GM18517 (cell line): Measurements from ENCODE around the gene DPM3.
"Not testable (repeated sequence)": the region's sequence is repeated elsewhere in the genome, so short reads cannot be mapped to it uniquely, and the experiment has no call there.

Experiments
- ATAC-seq: cut with Tn5 transposase; IDR thresholded peaks from one replicate; pipeline ENCODE4 v1.9.1; 2021; ENCODE audit warnings: mild to moderate bottlenecking, moderate library complexity; ENCODE audit not compliant: unreplicated experiment

Gene DPM3

DNA sequence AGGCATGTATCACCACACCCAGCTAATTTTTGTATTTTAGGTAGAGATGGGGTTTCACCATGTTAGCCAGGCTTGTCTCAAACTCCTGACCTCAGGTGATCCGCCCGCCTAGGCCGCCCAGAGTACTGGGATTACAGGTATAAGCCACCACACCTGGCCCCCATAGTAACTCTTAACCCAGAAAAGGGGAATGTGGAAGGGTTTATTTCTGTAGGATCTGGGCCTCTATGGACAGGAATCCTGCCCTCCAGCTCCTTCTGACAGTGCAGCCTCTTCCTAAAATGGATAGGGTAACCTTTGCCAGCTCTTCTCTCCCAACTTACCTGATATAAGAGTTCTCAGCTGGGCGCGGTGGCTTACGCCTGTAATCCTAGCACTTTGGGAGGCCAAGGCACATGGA lies 22.3 kb upstream of the DPM3 start:
- not testable (repeated sequence) for ATAC-seq

DNA sequence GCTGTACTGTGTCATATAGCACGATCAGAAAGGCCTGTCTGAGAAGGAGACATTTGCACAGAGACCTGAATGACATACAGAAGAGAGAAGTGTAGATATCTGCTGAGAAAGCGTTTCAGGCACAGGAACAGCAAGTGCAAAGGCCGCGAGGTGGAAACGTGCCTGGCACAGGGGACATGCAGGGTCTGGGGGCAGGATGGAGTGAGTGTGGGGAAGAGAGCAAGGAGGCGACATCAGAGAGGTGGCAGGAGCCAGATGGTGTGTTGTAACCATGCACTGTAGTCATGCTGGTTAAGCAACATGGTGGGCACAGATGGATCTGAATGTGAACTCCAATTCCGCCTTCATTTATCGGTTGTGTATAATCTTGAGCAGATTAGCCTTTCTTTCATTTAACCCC lies 19.8 kb upstream of the DPM3 start:
- ATAC-seq: no peak

DNA sequence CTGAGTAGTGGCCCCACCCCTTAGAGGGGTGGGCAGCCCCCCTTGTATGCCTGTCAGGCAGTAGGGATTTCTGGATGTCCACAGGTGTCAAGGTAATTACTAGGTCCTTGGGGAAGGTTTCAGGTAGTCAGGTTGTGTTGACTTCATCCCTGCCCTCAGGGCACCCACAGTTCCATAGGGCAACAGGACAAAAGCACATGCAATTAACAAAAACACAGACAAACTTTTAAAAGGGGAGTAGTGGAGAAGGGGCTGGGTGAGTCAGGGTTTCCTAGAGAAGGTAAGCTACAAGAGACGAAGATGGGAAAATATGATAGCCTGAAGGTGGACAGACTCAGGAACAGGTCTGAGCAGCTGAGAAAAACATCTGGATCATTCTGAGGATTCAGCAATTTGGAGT lies 18.7 kb upstream of the DPM3 start:
- ATAC-seq: no peak

DNA sequence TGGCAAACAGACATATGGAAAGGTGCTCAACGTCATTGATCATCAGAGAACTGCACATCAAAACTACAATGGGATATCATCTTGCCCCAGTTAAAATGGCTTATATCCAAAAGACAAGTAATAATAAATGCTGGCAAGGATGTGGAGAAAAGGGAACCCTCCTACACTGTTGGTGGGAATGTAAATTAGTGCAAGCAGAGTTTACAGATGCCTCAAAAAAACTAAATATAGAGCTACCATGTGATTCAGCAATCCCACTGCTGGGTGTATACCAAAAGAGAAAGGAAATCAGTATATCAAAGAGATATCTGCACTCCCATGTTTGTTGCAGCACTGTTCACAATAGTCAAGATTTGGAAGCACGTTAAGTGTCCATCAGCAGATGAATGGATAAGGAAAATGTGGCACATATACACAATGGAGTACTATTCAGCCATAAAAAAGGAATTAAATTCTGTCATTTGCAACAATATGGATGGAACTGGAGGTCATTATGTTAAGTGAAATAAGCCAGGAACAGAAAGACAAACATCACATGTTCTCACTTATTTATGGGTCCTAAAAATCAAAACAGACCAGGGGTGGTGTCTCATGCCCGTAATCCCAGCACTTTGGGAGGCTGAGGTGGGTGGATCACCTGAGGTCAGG lies 15.8 kb upstream of the DPM3 start:
- not testable (repeated sequence) for ATAC-seq

DNA sequence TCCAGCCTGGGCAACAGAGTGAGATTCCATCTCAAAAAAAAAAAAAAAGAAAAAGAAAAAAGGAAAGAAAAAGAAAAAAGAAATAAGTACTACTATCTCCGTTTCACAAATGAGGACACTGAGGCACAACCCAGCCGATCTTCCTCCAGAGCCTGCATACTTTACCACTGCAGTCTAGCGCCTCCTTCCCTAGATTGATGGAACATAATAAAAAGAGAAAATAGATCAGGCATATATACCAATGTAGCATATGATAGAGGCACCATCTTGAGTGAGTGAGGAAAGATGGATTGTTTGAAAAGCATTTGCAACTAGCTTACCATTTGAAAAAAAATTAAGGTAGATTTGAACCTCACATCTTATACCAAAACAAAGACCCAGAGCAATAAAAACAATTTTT lies 5.2 kb upstream of the DPM3 start:
- no peak for ATAC-seq

DNA sequence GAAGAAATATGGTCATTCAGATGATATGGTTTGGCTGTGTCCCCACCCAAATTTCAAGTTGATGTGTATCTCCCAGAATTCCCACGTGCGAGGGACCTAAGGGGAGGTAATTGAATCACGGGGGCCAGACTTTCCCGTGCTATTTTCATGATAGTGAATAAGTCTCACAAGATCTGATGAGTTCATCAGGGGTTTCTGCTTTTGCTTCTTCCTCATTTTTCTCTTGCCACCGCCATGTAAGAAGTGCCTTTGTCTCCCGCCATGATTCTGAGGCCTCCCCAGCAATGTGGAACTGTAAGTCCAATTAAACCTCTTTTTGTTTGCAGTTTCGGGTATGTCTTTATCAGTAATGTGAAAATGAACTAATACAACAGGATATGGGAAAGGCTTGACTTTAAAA lies 1.4 kb upstream of the DPM3 start:
- no peak for ATAC-seq

DNA sequence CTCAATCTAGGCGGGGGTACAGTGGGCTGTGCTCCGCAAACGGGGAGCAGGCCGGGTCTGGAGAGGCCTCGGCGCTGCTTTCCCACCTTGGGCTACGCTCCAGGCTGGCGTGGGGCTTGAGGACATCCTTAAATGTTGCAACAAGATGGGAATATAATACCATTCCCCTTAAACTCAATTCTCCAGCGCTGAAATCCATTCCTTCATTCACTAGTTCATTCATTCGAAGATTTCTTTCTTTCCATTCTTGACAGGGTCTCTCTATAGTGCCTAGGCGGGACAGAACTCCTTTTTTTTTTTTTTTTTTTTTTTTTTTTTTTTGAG lies 261 bp upstream of the DPM3 start:
- no peak for ATAC-seq

DNA sequence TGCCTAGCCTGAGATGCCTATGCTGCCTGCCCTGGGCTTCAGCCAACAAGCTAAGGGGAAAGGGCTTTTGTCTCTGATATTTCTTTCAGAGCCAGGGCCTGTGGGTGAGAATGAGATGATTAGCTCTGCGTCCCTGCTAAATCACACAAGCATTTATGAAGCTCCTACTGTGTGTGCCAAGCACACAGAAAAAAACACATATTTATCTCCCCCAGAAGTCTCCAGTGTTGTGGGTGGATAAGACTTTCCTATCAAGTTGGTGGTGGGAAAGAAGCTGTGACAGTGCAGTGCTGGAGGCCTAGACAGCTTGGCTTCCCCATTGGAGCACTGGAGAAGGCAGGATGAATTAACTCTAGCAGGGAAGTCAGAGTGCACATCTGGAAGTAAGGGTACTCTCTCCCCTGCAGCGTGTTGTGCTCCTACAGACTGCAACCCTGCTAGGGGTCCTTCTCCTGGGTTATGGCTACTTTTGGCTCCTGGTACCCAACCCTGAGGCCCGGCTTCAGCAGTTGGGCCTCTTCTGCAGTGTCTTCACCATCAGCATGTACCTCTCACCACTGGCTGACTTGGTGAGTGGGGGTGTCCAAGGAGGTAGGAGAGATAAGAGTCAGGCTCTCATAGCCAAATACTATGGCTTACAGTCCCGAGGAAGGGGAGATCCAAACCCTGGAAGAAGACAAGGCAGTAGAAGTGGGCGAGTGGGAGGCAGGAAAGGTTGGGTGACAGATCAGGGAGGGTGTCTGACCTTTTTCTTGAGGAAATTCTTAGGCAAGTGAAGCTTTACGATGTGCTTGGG lies 3.0 kb downstream of the DPM3 start:
- ATAC-seq: no peak

DNA sequence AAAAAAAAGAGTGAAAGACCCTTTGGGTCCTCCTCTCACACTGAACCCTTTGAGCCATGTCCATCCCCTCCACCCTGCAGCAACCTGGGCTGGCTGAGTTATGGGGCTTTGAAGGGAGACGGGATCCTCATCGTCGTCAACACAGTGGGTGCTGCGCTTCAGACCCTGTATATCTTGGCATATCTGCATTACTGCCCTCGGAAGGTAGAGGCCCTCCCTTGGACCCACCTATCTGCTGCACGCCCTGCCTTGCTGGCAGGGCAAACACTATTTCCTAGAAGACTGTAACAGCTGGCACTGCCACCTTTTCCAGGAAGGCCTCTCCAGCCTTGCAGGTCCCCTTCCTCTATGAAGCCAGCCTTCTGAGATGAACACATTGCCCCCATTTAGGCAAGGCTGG lies 3.6 kb downstream of the DPM3 start:
- ATAC-seq: no peak

DNA sequence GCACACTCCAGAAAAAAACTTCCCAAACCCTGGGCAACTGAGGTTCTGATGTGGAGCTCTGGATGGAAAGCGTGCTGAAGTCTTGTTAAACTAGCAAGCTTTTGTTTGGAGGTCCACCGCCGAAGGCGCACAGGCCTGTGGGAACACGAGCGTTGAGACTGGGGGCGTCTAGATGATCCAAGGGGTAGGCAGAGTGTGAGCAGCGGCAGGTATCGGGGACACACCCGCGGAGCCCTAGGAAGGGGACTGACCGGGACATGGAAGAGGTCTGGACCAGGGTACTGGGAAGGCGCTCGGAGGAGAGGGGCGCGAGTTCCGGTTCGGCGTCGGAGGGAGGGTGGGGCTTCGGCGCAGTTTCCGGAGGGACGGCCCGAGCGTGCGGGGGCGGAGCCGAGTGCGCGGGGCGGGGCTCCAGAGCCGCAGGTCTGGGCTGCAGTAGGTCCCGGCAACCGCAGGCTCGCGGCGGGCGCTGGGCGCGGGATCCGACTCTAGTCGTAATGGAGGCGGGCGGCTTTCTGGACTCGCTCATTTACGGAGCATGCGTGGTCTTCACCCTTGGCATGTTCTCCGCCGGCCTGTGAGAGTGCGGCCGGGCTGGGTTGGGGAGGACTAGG lies 4.8 kb downstream of the DPM3 start, which contains the start of gene SLC50A1:
Gene SLC50A1, plus strand, starts transcription at position 438 of the 614 bp plus-strand sequence. Its CDS starts 60 bp downstream, at position 498.
- peak; percentile 49 for ATAC-seq

DNA sequence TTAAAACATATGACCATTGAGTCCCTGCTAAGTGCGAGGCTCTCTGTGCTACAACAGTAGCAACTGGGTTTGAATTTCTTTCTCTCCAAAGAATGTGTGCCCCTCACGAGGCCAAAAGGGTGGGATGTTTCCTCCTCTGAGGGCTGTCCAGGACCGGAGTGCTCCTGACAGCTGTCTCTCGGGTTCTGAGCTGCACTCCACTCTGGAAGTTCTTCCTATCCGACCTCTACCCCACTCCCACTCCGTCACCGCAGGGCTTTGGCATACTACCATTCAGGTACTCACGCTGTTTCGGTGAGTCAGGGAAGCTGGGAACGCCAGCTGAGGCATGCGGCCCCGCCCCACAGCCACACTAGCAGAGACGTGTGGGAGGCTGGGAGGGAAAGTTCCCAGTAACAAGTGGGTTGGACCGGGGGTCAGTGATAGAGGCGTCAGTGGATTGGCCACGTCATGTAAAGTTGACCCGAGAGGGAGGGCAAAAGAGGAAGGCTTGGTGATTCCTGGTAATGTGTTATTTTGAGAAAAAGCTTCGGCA lies 5.4 kb downstream of the DPM3 start:
- ATAC-seq: no peak

DNA sequence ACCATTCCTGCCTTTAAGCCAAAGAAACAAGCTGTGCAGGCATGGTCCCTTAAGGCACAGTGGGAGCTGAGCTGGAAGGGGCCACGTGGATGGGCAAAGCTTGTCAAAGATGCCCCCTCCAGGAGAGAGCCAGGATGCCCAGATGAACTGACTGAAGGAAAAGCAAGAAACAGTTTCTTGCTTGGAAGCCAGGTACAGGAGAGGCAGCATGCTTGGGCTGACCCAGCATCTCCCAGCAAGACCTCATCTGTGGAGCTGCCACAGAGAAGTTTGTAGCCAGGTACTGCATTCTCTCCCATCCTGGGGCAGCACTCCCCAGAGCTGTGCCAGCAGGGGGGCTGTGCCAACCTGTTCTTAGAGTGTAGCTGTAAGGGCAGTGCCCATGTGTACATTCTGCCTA lies 6.0 kb downstream of the DPM3 start:
- no peak for ATAC-seq

DNA sequence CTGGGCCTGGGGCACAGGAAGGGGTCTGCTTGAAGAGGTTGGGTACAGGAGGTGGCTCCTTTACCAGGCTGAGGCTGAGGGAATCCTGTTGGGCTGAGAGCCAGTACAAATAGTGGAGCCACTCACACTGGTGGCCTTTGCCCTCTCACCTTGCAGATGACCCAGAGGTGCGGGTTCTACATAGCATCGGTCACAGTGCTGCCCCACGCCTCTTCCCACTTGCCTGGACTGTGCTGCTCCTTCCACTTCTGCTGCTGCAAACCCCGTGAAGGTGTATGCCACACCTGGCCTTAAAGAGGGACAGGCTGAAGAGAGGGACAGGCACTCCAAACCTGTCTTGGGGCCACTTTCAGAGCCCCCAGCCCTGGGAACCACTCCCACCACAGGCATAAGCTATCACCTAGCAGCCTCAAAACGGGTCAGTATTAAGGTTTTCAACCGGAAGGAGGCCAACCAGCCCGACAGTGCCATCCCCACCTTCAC lies 6.5 kb downstream of the DPM3 start:
- no peak for ATAC-seq

DNA sequence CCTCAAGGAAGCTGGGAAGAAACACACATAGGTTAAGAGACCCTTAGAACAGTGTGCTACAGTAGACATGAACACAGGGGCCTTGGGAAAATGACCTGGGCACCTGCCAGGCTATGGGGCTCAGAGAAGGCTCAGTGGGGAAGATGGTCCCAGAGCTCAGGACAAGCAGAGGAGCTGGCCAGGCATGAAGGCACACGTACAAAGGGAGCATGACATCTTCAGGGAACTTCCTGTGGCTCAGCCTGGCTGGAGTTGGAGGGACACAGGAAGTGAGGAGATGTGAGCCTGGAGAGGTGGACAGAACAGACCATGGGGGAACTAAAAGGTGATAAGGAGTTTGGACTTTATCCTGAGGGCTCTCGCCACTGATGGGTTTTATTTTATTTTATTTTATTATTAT lies 8.5 kb downstream of the DPM3 start:
- no peak for ATAC-seq

DNA sequence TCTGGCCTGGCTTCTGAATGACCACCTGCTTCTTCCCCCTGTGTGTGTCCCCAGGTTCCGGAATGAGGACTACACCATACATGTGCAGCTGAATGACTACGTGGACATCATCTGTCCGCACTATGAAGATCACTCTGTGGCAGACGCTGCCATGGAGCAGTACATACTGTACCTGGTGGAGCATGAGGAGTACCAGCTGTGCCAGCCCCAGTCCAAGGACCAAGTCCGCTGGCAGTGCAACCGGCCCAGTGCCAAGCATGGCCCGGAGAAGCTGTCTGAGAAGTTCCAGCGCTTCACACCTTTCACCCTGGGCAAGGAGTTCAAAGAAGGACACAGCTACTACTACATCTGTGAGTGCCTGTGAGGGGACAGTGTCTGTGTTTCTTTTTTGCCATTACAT lies 9.0 kb downstream of the DPM3 start:
- ATAC-seq: no peak

DNA sequence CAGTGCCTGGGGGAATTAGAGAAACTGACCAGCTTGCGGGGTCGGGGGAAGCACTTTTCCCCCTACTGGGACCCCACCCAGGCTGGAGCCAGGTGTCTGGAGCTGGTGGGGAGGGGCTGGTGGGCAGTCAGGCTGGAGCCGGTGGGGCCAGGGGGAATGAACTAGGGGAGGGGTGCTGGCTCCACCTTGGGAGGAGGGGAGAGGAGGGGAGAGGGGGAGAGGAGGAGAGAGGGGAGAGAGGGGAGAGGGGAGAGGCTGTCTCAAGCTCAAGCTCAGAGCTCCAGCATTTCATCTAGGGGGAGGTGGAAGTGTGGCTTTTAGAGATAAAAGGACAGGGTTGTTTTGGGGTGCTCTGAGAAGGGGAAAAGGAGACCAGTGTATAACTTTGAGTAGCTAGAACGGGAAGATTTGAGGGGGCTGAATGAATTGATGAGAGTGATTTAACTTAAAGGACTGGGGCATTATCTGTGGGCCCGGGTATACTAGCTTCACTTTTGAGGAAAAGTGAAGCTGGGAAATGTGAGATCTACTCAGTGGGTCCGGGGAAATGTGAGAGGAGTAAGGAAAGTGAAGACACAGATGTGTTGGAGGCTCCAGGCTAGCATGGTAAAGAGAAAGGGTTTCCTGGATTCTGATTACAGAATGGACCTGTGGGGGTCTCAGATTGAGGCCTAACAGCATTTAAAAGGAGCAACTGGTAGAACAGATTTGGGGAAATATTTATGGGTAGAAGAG lies 9.9 kb downstream of the DPM3 start:
- ATAC-seq: no peak

DNA sequence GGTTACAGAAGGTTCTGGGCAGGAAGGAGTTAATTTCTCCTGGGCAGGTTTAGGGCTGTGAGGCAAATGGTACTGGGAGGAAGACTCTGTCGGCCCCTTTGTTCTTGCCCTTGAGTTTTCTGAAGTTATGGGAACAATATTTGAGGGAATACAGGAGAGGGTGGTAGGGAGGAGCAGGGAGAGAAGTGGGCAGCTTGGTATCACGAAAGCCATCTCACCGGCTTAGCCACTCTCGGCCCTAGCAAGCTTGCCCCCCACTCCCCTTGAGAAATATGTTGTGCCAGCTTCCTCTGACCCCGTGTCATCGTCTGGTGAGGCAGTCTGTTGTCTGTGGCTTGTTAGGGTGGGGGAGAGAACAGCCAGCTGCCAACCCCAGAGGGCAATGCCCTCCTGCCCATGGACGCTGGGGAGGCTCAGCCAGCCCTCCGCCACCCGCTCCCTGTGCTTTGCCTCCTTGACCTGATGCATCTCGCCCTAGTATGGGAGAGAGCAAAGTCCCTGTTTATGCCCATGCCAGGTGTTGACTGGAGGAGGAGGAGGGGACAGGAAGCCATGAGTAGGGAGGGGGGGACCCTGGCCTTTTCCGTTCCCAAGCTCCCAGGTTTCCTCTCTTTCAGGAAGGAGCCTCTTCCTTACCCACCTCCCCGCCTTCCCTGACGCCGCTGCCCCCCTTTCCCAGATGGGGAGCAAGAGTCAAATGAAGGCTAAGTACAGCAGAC lies 11.4 kb downstream of the DPM3 start:
- ATAC-seq: no peak

DNA sequence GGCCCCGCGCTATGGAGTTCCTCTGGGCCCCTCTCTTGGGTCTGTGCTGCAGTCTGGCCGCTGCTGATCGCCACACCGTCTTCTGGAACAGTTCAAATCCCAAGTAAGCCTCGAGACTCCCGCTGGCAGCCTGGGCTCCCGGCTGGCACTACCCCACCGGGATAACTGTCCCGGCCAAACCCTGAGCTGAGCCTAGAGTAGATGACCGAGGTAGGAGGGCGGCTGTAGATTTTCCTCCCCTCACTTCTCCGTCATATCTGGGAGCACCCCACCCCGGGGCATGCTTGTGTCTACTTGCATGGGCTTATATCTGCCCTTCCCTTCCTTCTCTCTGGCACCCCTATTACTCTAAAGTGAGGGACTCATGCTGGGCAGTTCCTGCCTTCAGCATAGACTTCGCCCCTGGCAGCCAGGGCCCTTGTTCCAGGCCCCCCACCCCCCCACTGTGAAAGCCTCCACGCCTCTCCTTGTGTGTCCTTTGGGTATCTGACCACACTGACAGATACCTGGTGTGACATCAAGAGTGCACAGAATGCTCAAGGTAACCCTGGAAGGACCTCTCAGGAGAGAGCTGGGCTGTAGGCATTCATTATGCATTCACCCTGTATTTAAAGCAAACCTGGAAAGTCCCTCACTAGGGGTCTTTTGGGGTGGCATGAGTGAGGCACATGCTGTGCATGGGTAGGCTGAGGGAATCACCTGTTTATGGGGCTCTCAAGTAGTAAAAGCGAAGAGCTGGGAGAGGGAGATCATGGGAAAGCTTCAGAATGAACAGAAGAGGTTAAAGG lies 12.2 kb downstream of the DPM3 start:
- ATAC-seq: no peak

DNA sequence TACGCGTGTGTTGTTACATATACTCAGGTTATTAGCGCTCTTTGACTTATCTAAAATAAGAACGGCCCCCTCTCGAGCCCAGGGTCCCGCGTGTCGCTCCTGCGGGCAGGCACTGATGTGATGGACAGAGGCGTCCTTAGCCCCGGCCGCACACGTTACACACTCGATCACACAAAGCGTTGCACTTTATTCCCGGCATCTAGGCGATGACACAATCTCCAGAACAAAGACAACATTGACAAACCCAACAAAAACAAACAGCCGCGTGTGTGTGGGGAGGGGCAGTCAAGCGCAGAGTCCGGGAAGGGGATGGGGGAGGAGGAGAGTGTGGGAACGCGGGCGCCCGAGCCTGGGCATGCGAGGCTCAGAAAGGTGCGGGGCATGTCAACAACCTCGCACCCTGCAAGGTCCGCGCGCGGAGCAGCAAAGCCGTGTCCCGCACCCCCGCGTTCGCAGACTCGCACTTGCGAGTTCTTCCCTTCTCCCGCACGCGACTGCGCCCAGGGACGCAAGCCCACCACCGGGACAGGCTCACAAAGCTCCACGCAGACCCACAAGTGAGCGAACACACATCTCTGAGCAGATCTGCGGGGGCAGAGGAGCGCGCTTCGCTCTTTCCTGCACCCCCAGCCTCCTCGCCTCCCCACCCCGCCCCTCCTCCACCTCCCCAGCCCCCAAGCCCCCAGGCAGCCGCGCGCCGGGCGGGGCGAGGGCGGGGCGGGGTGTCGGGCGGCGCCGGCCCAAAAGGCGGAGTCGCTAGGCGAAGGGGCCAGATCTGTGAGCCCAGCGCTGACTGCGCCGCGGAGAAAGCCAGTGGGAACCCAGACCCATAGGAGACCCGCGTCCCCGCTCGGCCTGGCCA lies 13.0 kb downstream of the DPM3 start, which contains the start of gene EFNA1:
Gene EFNA1, plus strand, starts transcription at position 772 of the 862 bp plus-strand sequence. CDS start 102 bp downstream, outside the sequence.
- no peak for ATAC-seq
